ENCODE measurements around the gene SDSL.

The SDSL gene

GRCh38 chr12:113384778-113385177, 37.4 kb upstream of the SDSL start:
- DNase-seq (ENCODE audit: low read depth) = no peak
- no peak overlapping the region for H3K4me3 ChIP-seq (ENCODE audit: low read length)
- TF ChIP-seq CTCF (conservative IDR thresholded peaks at IDR 0.05; ENCODE audit: low read depth, low read length) = no peak

- no peak overlapping the region for H3K4me3 ChIP-seq (ENCODE audit: low read length)
- no peak for TF ChIP-seq CTCF (conservative IDR thresholded peaks at IDR 0.05; ENCODE audit: low read depth, low read length)
- no peak for DNase-seq (ENCODE audit: low read depth)
These were observed 36.8 kb upstream of the SDSL start for GRCh38 chr12:113385282-113385882.

GRCh38 chr12:113386866-113387566, 35.2 kb upstream of the SDSL start:
- no peak overlapping the region for H3K4me3 ChIP-seq (ENCODE audit: low read length)
- no peak for TF ChIP-seq CTCF (conservative IDR thresholded peaks at IDR 0.05; ENCODE audit: low read depth, low read length)
- no peak for DNase-seq (ENCODE audit: low read depth)

- DNase-seq (ENCODE audit: low read depth) = no peak
- no peak for TF ChIP-seq CTCF (conservative IDR thresholded peaks at IDR 0.05; ENCODE audit: low read depth, low read length)
- H3K4me3 ChIP-seq (ENCODE audit: low read length) = no peak overlapping the region
These were observed 34.5 kb upstream of the SDSL start for GRCh38 chr12:113387631-113388030.

- TF ChIP-seq CTCF (conservative IDR thresholded peaks at IDR 0.05; ENCODE audit: low read depth, low read length) = no peak
- DNase-seq (ENCODE audit: low read depth) = no peak
- H3K4me3 ChIP-seq (ENCODE audit: low read length) = no peak overlapping the region
These were observed 33.8 kb upstream of the SDSL start for GRCh38 chr12:113388351-113388750.

- no peak for DNase-seq (ENCODE audit: low read depth)
- no peak for TF ChIP-seq CTCF (conservative IDR thresholded peaks at IDR 0.05; ENCODE audit: low read depth, low read length)
- no peak overlapping the region for H3K4me3 ChIP-seq (ENCODE audit: low read length)
These were observed 31.8 kb upstream of the SDSL start for GRCh38 chr12:113390064-113391043.
